Hepatocyte (in vitro differentiated cells): ENCODE results near the gene ESPNL. TPM values are rescaled to one million over a fixed set of nuclear protein-coding genes. Genes with fewer than 3 reads are reported as not detected.

Experiments used
- DNase-seq: peaks from one replicate; pipeline ENCODE4 v3.0.0-alpha.2; 2016; ENCODE audit warnings: low spot score
- H2AFZ ChIP-seq: fragments of 200-600 bp; sonication (generic); 2 replicates; pipeline ENCODE4 v1.6.0; 2016; ENCODE audit warnings: antibody characterized with exemption, mild to moderate bottlenecking
- H3K27ac ChIP-seq: fragments of 200-600 bp; sonication (generic); 2 replicates; pipeline ENCODE4 v1.5.1; 2016; ENCODE audit warnings: mild to moderate bottlenecking
- H3K27me3 ChIP-seq: fragments of 200-600 bp; sonication (generic); 2 replicates; pipeline ENCODE4 v1.6.1; 2016
- H3K36me3 ChIP-seq: fragments of 200-600 bp; sonication (generic); replicated peaks from 2 replicates; pipeline ENCODE4 v1.5.1; 2016; ENCODE audit warnings: low read depth; ENCODE audit not compliant: insufficient read depth
- H3K4me1 ChIP-seq: fragments of 200-600 bp; sonication (generic); 2 replicates; pipeline ENCODE4 v1.5.1; 2016; ENCODE audit warnings: mild to moderate bottlenecking, moderate library complexity; ENCODE audit not compliant: insufficient read depth
- H3K4me2 ChIP-seq: fragments of 200-600 bp; sonication (generic); 2 replicates; pipeline ENCODE4 v1.6.0; 2016
- H3K4me3 ChIP-seq: fragments of 200-600 bp; sonication (generic); 2 replicates; pipeline ENCODE4 v1.5.1; 2016; ENCODE audit warnings: mild to moderate bottlenecking
- H3K79me2 ChIP-seq: fragments of 200-600 bp; sonication (generic); 2 replicates; pipeline ENCODE4 v1.6.0; 2017; ENCODE audit warnings: mild to moderate bottlenecking
- H3K9me2 ChIP-seq: fragments of 200-600 bp; sonication (generic); replicated peaks from 2 replicates; pipeline ENCODE4 v1.6.0; 2017; ENCODE audit warnings: mild to moderate bottlenecking; ENCODE audit not compliant: insufficient read depth
- H3K9me3 ChIP-seq: fragments of 200-600 bp; sonication (generic); 2 replicates; pipeline ENCODE4 v1.5.1; 2016; ENCODE audit warnings: low read depth, mild to moderate bottlenecking
- H4K20me1 ChIP-seq: fragments of 200-600 bp; sonication (generic); 2 replicates; pipeline ENCODE4 v1.6.0; 2016; ENCODE audit warnings: mild to moderate bottlenecking; ENCODE audit not compliant: insufficient read depth, poor library complexity, severe bottlenecking
- EZH2 ChIP-seq: fragments of 200-600 bp; sonication (generic); IDR thresholded peaks from 2 replicates; pipeline ENCODE4 v1.6.1; 2016; ENCODE audit warnings: antibody characterized with exemption, mild to moderate bottlenecking, borderline replicate concordance
- EZH2phosphoT487 ChIP-seq: fragments of 200-600 bp; sonication (generic); IDR thresholded peaks from one replicate; pipeline ENCODE4 v1.6.1; 2018; ENCODE audit warnings: antibody characterized with exemption, mild to moderate bottlenecking, low read depth, moderate library complexity; ENCODE audit not compliant: unreplicated experiment, severe bottlenecking
- WGBS: methylation state at CpG from one replicate; pipeline ENCODE4 v1.1.6; 2016; ENCODE audit warnings: low lambda C conversion rate; ENCODE audit errors: missing lambda C conversion rate; 5-methylcytosine and 5-hydroxymethylcytosine counted together
- polyA plus RNA-seq: library from polyadenylated mRNA; unstranded; fragments of >200 nt; fragmentation: Nextera tagmentation; extraction: Ambion mirVana; gene quantifications from 2 replicates; pipeline ENCODE4 v1.2.1, GENCODE V29; 2016
- total RNA-seq: library from RNA; depleted of rRNA; stranded (reverse); fragments of >200 nt; gene quantifications from 2 replicates; pipeline ENCODE4 v1.2.3, GENCODE V29; 2014
- TF ChIP-seq, protein P1 (sequence below): fragments of 200-600 bp; sonication (generic); IDR thresholded peaks from 2 replicates; pipeline ENCODE4 v1.5.1; 2016; ENCODE audit warnings: antibody characterized with exemption, mild to moderate bottlenecking; ENCODE audit not compliant: poor library complexity

ESPNL gene
- total and polyA plus RNA-seq, 2 experiments from 2014 or later: 0.27 to 0.62 TPM

DNA sequence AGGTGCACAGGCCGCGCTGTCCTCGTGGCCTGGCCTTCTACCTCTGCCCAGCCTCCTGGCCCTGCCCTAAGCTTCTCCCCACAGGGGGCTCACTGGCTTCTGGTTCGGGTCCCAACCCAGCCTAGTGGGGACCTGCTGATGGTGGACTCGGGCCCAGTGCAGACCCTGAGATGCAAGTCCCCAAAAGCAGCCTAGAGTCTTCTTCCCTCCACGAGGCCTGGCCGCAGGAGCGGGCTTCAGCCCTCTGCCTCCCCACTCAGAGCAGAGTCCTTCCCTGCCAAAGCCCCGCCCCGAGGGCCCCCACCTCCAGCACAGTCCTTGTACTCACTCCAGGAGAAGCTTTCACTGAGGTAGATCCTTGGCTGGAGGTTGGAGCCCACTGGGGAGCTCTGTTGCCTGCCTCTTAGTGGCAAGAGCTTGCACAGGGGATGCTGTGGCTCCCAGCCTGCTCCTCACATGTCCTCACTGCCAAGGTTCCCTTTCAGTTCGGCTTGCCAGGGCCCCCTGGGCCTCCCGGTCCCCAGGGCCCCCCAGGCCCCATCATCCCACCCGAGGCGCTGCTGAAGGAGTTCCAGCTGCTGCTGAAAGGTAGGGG, 62.2 kb downstream of the ESPNL start:
- Histone ChIP-seq H3K27ac (no peak overlapping the region), H3K9me2 (no peaks in the 10 kb centered on the region), H3K4me2 (no peak overlapping the region), H3K36me3 (no peaks in the 10 kb centered on the region), H2AFZ (no peak overlapping the region), H3K4me3 (no peak overlapping the region), H3K4me1 (peaks cover 4% of the 10 kb centered on the region), H3K79me2 (no peaks in the 10 kb centered on the region), H3K9me3 (no peaks in the 10 kb centered on the region), H4K20me1 (no peaks in the 10 kb centered on the region), H3K27me3 (peaks cover 41% of the 10 kb centered on the region)
- TF ChIP-seq EZH2 (no peak), EZH2phosphoT487 (no peak)
- TF ChIP-seq, protein P1, sequence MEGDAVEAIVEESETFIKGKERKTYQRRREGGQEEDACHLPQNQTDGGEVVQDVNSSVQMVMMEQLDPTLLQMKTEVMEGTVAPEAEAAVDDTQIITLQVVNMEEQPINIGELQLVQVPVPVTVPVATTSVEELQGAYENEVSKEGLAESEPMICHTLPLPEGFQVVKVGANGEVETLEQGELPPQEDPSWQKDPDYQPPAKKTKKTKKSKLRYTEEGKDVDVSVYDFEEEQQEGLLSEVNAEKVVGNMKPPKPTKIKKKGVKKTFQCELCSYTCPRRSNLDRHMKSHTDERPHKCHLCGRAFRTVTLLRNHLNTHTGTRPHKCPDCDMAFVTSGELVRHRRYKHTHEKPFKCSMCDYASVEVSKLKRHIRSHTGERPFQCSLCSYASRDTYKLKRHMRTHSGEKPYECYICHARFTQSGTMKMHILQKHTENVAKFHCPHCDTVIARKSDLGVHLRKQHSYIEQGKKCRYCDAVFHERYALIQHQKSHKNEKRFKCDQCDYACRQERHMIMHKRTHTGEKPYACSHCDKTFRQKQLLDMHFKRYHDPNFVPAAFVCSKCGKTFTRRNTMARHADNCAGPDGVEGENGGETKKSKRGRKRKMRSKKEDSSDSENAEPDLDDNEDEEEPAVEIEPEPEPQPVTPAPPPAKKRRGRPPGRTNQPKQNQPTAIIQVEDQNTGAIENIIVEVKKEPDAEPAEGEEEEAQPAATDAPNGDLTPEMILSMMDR: no peak
- no peak for DNase-seq
- WGBS: 92% methylated on average over 14 of the region's 14 CpGs

DNA sequence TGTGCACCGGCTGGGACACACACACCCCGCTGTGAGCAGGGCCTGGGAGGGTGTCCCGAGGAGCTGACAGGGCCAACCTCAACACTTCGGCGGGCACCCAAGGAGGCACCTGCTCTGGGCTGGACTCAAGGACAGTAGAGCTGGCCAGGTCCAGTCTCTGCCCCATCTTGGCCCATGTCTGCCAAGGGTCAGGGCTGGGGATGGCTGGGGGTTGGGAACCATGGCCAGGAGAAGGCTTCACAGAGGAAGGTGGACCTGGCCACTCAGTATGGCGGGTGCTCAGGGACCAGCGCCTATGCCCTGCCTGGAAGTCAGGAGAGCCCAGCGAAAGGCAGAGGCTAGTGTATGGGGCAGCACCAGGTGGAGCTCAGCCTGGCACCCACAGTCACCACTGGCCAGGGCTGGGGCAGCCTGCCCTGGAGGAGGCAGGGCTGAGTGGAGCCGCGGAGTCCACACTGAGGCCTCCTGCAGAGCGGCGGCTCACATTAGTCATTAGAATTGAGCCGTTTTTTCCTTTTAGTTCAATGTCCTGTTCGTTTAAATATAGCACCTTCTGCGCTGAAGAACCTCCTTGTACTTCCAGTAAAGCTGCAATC, 62.8 kb downstream of the ESPNL start:
- Histone ChIP-seq H3K4me2 (peak overlapping the region; percentile 74), H3K9me2 (no peaks in the 10 kb centered on the region), H3K9me3 (no peaks in the 10 kb centered on the region), H4K20me1 (no peaks in the 10 kb centered on the region), H2AFZ (no peak overlapping the region), H3K4me3 (no peak overlapping the region), H3K79me2 (no peaks in the 10 kb centered on the region), H3K4me1 (peaks cover 4% of the 10 kb centered on the region), H3K27me3 (peaks cover 41% of the 10 kb centered on the region), H3K36me3 (no peaks in the 10 kb centered on the region), H3K27ac (no peak overlapping the region)
- no peak for DNase-seq
- no peak for TF ChIP-seq EZH2phosphoT487
- TF ChIP-seq, protein P1: no peak
- 75% methylated on average over 15 of the region's 15 CpGs for WGBS

GRCh38 chr2:238163481-238164198, 63.5 kb downstream of the ESPNL start:
- peaks cover 37% of the 10 kb centered on the region for H3K27me3 ChIP-seq
- H2AFZ ChIP-seq: no peak overlapping the region
- 8% methylated on average over 44 of the region's 95 CpGs for WGBS
- peak overlapping the region; percentile 74 for H3K4me2 ChIP-seq
- no peaks in the 10 kb centered on the region for H4K20me1 ChIP-seq
- peak; percentile 49 for TF ChIP-seq EZH2
- no peak for TF ChIP-seq EZH2phosphoT487
- no peaks in the 10 kb centered on the region for H3K9me2 ChIP-seq
- peaks cover 4% of the 10 kb centered on the region for H3K4me1 ChIP-seq
- no peak overlapping the region for H3K27ac ChIP-seq
- H3K36me3 ChIP-seq: no peaks in the 10 kb centered on the region
- no peak overlapping the region for H3K4me3 ChIP-seq
- no peaks in the 10 kb centered on the region for H3K9me3 ChIP-seq
- DNase-seq: no peak
- H3K79me2 ChIP-seq: no peaks in the 10 kb centered on the region

GRCh38 chr2:238164906-238165287, 64.8 kb downstream of the ESPNL start:
- H3K9me3 ChIP-seq: no peaks in the 10 kb centered on the region
- H3K79me2 ChIP-seq: no peaks in the 10 kb centered on the region
- peaks cover 29% of the 10 kb centered on the region for H3K27me3 ChIP-seq
- no peak overlapping the region for H3K4me2 ChIP-seq
- H3K9me2 ChIP-seq: no peaks in the 10 kb centered on the region
- H3K4me3 ChIP-seq: no peak overlapping the region
- no peaks in the 10 kb centered on the region for H4K20me1 ChIP-seq
- no peak overlapping the region for H3K27ac ChIP-seq
- no peak for TF ChIP-seq EZH2
- TF ChIP-seq, protein P1: no peak
- no peak for TF ChIP-seq EZH2phosphoT487
- DNase-seq: no peak
- 91% methylated on average over 8 of the region's 8 CpGs for WGBS
- H2AFZ ChIP-seq: no peak overlapping the region
- H3K4me1 ChIP-seq: peaks cover 7% of the 10 kb centered on the region
- H3K36me3 ChIP-seq: no peaks in the 10 kb centered on the region
